ENCODE data around the gene FANK1.
A peak's percentile ranks its signal among the peaks of the same experiment; 100 is the strongest.
"Not testable (repeated sequence)": the region's sequence is repeated elsewhere in the genome, so short reads cannot be mapped to it uniquely, and the experiment has no call there.

Gene FANK1

GRCh38 chr10:125925262-125925834 lies 29.0 kb downstream of the FANK1 start:
- H3K27ac ChIP-seq, result no peak overlapping the region

GRCh38 chr10:125926247-125926646 lies 29.9 kb downstream of the FANK1 start:
- Histone ChIP-seq H3K4me3 (no peak overlapping the region), H3K27ac (no peak overlapping the region)

More at GRCh38 chr10:125925262-125925834, 29.0 kb downstream of the FANK1 start:
- no peak overlapping the region for H3K4me3 ChIP-seq

GRCh38 chr10:125927265-125927664 lies 30.9 kb downstream of the FANK1 start:
- H3K4me3 ChIP-seq, H3K27ac ChIP-seq: not testable (repeated sequence)

GRCh38 chr10:125928928-125929585 lies 32.7 kb downstream of the FANK1 start:
- Histone ChIP-seq H3K4me3 (no peak overlapping the region), H3K27ac (no peak overlapping the region)

- no peak overlapping the region for H3K4me3 ChIP-seq
- H3K27ac ChIP-seq, result no peak overlapping the region
Observed at GRCh38 chr10:125929618-125930017, 33.3 kb downstream of the FANK1 start.

- no peak overlapping the region for H3K27ac ChIP-seq
- H3K4me3 ChIP-seq, result no peak overlapping the region
Observed at GRCh38 chr10:125933693-125934092, 37.3 kb downstream of the FANK1 start.

GRCh38 chr10:125936331-125936730 lies 40.0 kb downstream of the FANK1 start:
- Histone ChIP-seq H3K4me3 (no peak overlapping the region), H3K27ac (no peak overlapping the region)

- H3K4me3 ChIP-seq, result no peak overlapping the region
- H3K27ac ChIP-seq, result no peak overlapping the region
Observed at GRCh38 chr10:125940515-125940914, 44.2 kb downstream of the FANK1 start.

GRCh38 chr10:125951290-125951689 lies 54.9 kb downstream of the FANK1 start:
- Histone ChIP-seq H3K4me3 (no peak overlapping the region), H3K27ac (no peak overlapping the region)

GRCh38 chr10:125953778-125954385 lies 57.5 kb downstream of the FANK1 start:
- Histone ChIP-seq H3K27ac (no peak overlapping the region), H3K4me3 (no peak overlapping the region)

GRCh38 chr10:125955766-125956165 lies 59.4 kb downstream of the FANK1 start:
- Histone ChIP-seq H3K4me3 (no peak overlapping the region), H3K27ac (no peak overlapping the region)

- Histone ChIP-seq H3K27ac (no peak overlapping the region), H3K4me3 (no peak overlapping the region)
Observed at GRCh38 chr10:125961743-125962142, 65.4 kb downstream of the FANK1 start.

- Histone ChIP-seq H3K27ac (no peak overlapping the region), H3K4me3 (no peak overlapping the region)
Observed at GRCh38 chr10:125962200-125962599, 65.8 kb downstream of the FANK1 start.

- Histone ChIP-seq H3K27ac (no peak overlapping the region), H3K4me3 (no peak overlapping the region)
Observed at GRCh38 chr10:125964558-125964957, 68.2 kb downstream of the FANK1 start.

GRCh38 chr10:125967533-125967932 lies 71.2 kb downstream of the FANK1 start:
- H3K4me3 ChIP-seq, result no peak overlapping the region
- no peak overlapping the region for H3K27ac ChIP-seq

- not testable (repeated sequence) for H3K4me3 ChIP-seq, H3K27ac ChIP-seq
Observed at GRCh38 chr10:125970077-125970630, 73.8 kb downstream of the FANK1 start.

- H3K27ac ChIP-seq, result no peak overlapping the region
Observed at GRCh38 chr10:125976960-125977605, 80.7 kb downstream of the FANK1 start.

GRCh38 chr10:125979976-125980375 lies 83.6 kb downstream of the FANK1 start:
- H3K27ac ChIP-seq, result no peak overlapping the region
- H3K4me3 ChIP-seq, result no peak overlapping the region

More at GRCh38 chr10:125976960-125977605, 80.7 kb downstream of the FANK1 start:
- H3K4me3 ChIP-seq, result no peak overlapping the region

- Histone ChIP-seq H3K4me3 (no peak overlapping the region), H3K27ac (no peak overlapping the region)
Observed at GRCh38 chr10:125980521-125981035, 84.2 kb downstream of the FANK1 start.

GRCh38 chr10:125982260-125982948 lies 86.0 kb downstream of the FANK1 start:
- no peak overlapping the region for H3K4me3 ChIP-seq
- H3K27ac ChIP-seq, result peak overlapping the region in 2 of 21 experiments; percentile 26 to 32
